Measurements from ENCODE around the gene KCNA2. TPM values are rescaled to one million over a fixed set of nuclear protein-coding genes. Genes with fewer than 3 reads are reported as not detected.

Gene KCNA2
- total RNA-seq, 1 donor from 2014 or later: 0.23 TPM

DNA sequence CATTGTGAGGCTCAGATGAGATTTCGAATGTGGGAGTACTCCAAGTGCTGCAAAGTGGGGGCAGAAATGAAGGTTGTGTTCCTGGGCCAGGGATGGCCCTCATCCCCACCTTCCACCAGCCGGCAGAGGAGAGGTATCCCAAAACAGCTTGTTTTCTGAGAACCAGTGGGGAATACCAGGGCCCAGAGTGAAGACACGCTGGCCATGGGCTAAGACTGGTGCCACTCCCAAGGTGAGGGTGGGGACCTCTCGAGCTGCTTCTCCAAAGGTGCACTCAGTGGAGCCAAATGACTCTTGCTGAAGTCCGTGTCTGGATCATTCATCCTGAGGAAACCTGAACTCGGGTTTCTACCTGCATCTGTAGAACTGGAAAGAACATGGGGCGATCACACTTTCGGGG, 22.1 kb downstream of the KCNA2 start:
- Mint-ChIP-seq H3K4me3 (ENCODE audit: unreplicated experiment) (no peak overlapping the region), H3K9me3 (ENCODE audit: unreplicated experiment) (no peaks in the 10 kb centered on the region), H3K27me3 (ENCODE audit: unreplicated experiment) (peaks cover 7% of the 10 kb centered on the region), H3K27ac (ENCODE audit: unreplicated experiment) (no peak overlapping the region), H3K4me1 (ENCODE audit: unreplicated experiment) (no peaks in the 10 kb centered on the region), H3K36me3 (ENCODE audit: low read depth, unreplicated experiment) (no peaks in the 10 kb centered on the region)
- TF ChIP-seq, protein P1, sequence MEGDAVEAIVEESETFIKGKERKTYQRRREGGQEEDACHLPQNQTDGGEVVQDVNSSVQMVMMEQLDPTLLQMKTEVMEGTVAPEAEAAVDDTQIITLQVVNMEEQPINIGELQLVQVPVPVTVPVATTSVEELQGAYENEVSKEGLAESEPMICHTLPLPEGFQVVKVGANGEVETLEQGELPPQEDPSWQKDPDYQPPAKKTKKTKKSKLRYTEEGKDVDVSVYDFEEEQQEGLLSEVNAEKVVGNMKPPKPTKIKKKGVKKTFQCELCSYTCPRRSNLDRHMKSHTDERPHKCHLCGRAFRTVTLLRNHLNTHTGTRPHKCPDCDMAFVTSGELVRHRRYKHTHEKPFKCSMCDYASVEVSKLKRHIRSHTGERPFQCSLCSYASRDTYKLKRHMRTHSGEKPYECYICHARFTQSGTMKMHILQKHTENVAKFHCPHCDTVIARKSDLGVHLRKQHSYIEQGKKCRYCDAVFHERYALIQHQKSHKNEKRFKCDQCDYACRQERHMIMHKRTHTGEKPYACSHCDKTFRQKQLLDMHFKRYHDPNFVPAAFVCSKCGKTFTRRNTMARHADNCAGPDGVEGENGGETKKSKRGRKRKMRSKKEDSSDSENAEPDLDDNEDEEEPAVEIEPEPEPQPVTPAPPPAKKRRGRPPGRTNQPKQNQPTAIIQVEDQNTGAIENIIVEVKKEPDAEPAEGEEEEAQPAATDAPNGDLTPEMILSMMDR (IDR thresholded peaks at IDR 0.05; ENCODE audit: unreplicated experiment): no peak
- no peak for DNase-seq (ENCODE audit: low spot score)

DNA sequence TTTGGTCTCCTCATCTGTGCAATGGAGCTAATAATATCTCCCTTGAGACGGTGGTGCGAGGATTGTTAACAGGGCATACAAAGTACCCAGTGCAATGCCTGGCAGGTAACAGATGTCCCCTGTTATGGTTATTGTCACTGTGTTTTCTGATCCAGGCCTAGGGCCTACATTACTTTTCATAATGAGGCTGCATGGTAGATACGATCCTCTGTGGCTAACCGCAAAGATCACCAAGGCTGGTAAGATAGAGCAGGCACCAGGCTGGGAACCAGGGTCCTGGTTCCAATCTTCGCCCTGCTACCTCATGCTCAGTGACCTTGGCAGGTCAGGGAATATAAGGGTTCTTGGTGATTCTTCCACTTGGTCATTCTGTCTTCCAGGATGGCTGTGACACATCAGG, 22.7 kb downstream of the KCNA2 start:
- no peak for DNase-seq (ENCODE audit: low spot score)
- Mint-ChIP-seq H3K36me3 (ENCODE audit: low read depth, unreplicated experiment) (no peaks in the 10 kb centered on the region), H3K9me3 (ENCODE audit: unreplicated experiment) (no peaks in the 10 kb centered on the region), H3K4me3 (ENCODE audit: unreplicated experiment) (no peak overlapping the region), H3K4me1 (ENCODE audit: unreplicated experiment) (no peaks in the 10 kb centered on the region), H3K27ac (ENCODE audit: unreplicated experiment) (no peak overlapping the region), H3K27me3 (ENCODE audit: unreplicated experiment) (peaks cover 7% of the 10 kb centered on the region)
- TF ChIP-seq, protein P1 (IDR thresholded peaks at IDR 0.05; ENCODE audit: unreplicated experiment): no peak

DNA sequence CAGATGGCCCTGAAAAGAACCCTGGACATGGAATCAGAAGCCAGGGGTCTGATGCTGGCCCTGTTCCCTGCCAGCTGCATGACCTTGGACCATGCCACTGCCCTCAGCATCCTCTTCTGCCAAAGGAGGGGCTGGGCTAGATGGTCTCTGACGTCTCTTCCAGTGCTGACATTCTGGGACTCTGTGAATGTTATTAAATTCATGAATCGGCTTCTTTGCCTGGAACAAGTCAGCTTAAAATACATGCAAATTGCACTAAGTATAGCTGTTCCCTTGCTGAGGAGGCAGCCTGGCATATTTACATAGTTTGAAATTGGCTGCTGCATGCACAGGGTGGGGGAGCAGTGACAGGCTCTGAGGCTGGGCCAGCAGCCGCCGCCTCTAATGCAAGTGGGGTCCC, 23.8 kb downstream of the KCNA2 start:
- Mint-ChIP-seq H3K27ac (ENCODE audit: unreplicated experiment) (no peak overlapping the region), H3K4me3 (ENCODE audit: unreplicated experiment) (no peak overlapping the region), H3K9me3 (ENCODE audit: unreplicated experiment) (no peaks in the 10 kb centered on the region)

DNA sequence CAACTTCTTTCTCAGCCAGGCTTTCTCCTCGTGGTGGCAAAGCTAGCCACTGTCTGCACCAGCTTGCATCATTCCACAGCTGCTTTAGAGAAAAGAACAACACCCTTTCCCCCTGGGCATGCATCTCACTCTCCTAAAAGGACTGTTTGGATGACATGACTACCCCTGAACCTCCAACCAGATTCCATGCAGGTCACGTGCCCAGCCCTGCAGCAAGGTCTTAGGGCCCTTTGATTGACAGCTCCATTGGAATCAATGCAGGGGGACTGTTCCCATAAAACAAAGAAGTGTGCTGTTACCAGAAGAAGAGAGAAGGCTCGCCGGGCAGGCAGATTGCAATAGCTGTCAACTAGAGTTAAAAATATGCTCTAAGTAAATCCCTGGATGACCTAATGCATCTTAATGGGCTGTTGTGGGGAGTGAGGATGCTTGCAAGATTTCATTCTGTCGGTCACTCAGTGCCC, 24.4 kb downstream of the KCNA2 start:
- TF ChIP-seq, protein P1 (IDR thresholded peaks at IDR 0.05; ENCODE audit: unreplicated experiment): no peak
- Mint-ChIP-seq H3K9me3 (ENCODE audit: unreplicated experiment) (no peaks in the 10 kb centered on the region), H3K4me1 (ENCODE audit: unreplicated experiment) (no peaks in the 10 kb centered on the region), H3K4me3 (ENCODE audit: unreplicated experiment) (no peak overlapping the region), H3K27me3 (ENCODE audit: unreplicated experiment) (peaks cover 7% of the 10 kb centered on the region), H3K36me3 (ENCODE audit: low read depth, unreplicated experiment) (no peaks in the 10 kb centered on the region), H3K27ac (ENCODE audit: unreplicated experiment) (no peak overlapping the region)
- no peak for DNase-seq (ENCODE audit: low spot score)

More for the DNA sequence above, 23.8 kb downstream of the KCNA2 start:
- Mint-ChIP-seq H3K36me3 (ENCODE audit: low read depth, unreplicated experiment) (no peaks in the 10 kb centered on the region), H3K4me1 (ENCODE audit: unreplicated experiment) (no peaks in the 10 kb centered on the region), H3K27me3 (ENCODE audit: unreplicated experiment) (peaks cover 7% of the 10 kb centered on the region)
- DNase-seq (ENCODE audit: low spot score): no peak
- TF ChIP-seq, protein P1 (IDR thresholded peaks at IDR 0.05; ENCODE audit: unreplicated experiment): no peak

DNA sequence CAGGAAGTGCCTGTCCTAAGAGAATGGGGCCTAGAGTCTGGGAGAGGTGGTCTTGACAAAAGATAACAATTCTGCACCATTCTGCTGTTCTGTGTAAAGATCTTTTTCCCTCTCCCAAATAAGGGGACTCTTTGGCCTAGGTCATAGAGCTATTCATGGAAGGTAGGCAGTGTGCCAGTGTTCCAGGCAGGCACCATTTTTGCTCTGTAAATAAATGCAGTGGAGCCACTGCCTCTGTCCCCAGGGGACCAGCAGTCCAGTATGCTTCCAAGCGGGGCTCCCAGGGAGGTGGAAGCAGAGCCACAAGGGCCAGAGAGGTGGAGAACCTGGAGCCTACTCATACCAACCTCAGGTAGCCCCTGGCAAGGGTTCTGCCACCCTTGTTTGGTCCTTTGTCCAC, 25.9 kb downstream of the KCNA2 start:
- TF ChIP-seq, protein P1 (IDR thresholded peaks at IDR 0.05; ENCODE audit: unreplicated experiment): no peak
- no peaks in the 10 kb centered on the region for H3K36me3 Mint-ChIP-seq (ENCODE audit: low read depth, unreplicated experiment)
- no peak overlapping the region for H3K4me3 Mint-ChIP-seq (ENCODE audit: unreplicated experiment)
- no peak overlapping the region for H3K27ac Mint-ChIP-seq (ENCODE audit: unreplicated experiment)
- no peak for DNase-seq (ENCODE audit: low spot score)
- H3K4me1 Mint-ChIP-seq (ENCODE audit: unreplicated experiment): no peaks in the 10 kb centered on the region
- no peaks in the 10 kb centered on the region for H3K9me3 Mint-ChIP-seq (ENCODE audit: unreplicated experiment)
- peaks cover 7% of the 10 kb centered on the region for H3K27me3 Mint-ChIP-seq (ENCODE audit: unreplicated experiment)
